Stimulated activated CD4-positive, alpha-beta T cell treated with anti-CD3 and anti-CD28 coated beads, Interleukin-4, amount 100 ng/mL, for 1 hour (primary cell): Measurements from ENCODE around the gene CDC34.
"Not testable (repeated sequence)": the region's sequence is repeated elsewhere in the genome, so short reads cannot be mapped to it uniquely, and the experiment has no call there.

ENCODE experiments used
- DNase-seq: peaks from one replicate; pipeline ENCODE4 v3.0.0-alpha.2; 2020

The CDC34 gene

GRCh38 chr19:574658-575526 is 43.3 kb downstream of the CDC34 start:
- DNase-seq, result no peak

- no peak for DNase-seq
Observed at GRCh38 chr19:575527-576506, 44.3 kb downstream of the CDC34 start.

GRCh38 chr19:576768-577438 is 45.3 kb downstream of the CDC34 start:
- no peak for DNase-seq

- no peak for DNase-seq
Observed at GRCh38 chr19:577439-578392, 46.2 kb downstream of the CDC34 start.

- DNase-seq, result no peak
Observed at GRCh38 chr19:579111-579841, 47.7 kb downstream of the CDC34 start.

GRCh38 chr19:579842-580155 is 48.2 kb downstream of the CDC34 start:
- no peak for DNase-seq

- no peak for DNase-seq
Observed at GRCh38 chr19:580274-580835, 48.8 kb downstream of the CDC34 start.

GRCh38 chr19:581399-582111 is 50.0 kb downstream of the CDC34 start:
- no peak for DNase-seq

GRCh38 chr19:582497-583197 is 51.1 kb downstream of the CDC34 start:
- no peak for DNase-seq

- no peak for DNase-seq
Observed at GRCh38 chr19:583198-583967, 51.8 kb downstream of the CDC34 start.

GRCh38 chr19:583968-584239 is 52.3 kb downstream of the CDC34 start:
- no peak for DNase-seq

GRCh38 chr19:584240-585001 is 52.9 kb downstream of the CDC34 start:
- DNase-seq, result peak; percentile 71

- DNase-seq, result not testable (repeated sequence)
Observed at GRCh38 chr19:585146-585545, 53.6 kb downstream of the CDC34 start.

GRCh38 chr19:585551-586110 is 54.1 kb downstream of the CDC34 start:
- DNase-seq, result no peak

GRCh38 chr19:588093-588740 is 56.7 kb downstream of the CDC34 start:
- DNase-seq, result peak; percentile 71

GRCh38 chr19:588741-589692 is 57.5 kb downstream of the CDC34 start:
- no peak for DNase-seq
